WTC11 (cell line): ENCODE data around the gene CHRNA4. TPM values are rescaled to one million over a fixed set of nuclear protein-coding genes. Genes with fewer than 3 reads are reported as not detected.

Experiments
- ATAC-seq: fragments of 200-7000 bp; cut with Tn5 transposase; 2 replicates; pipeline ENCODE4 v1.10.0; 2021; ENCODE audit warnings: mild to moderate bottlenecking, moderate library complexity
- CTCF ChIA-PET: fragments of 300-600 bp; sonication (Branson Sonifier 250); formaldehyde crosslinking; loops from one replicate; lab custom pipeline; 2021; ENCODE audit warnings: antibody characterized with exemption; lab: Charles Lee
- POLR2A ChIA-PET: fragments of 350-600 bp; sonication (Branson Sonifier 250); formaldehyde crosslinking; loops from one replicate; lab custom pipeline; 2021; ENCODE audit warnings: antibody characterized with exemption; lab: Charles Lee
- DNase-seq: peaks from one replicate; pipeline ENCODE4 v3.0.0; 2021; ENCODE audit warnings: low spot score
- H3K27ac Mint-ChIP-seq: 2 replicates; pipeline ENCODE4 v1.8.0; 2021; ENCODE audit warnings: mixed read lengths
- H3K27me3 Mint-ChIP-seq: 2 replicates; pipeline ENCODE4 v1.8.0; 2021; ENCODE audit warnings: low read depth, mild to moderate bottlenecking, moderate library complexity, mixed read lengths
- H3K36me3 Mint-ChIP-seq: 2 replicates; pipeline ENCODE4 v1.8.0; 2021; ENCODE audit warnings: mixed read lengths
- H3K4me1 Mint-ChIP-seq: 2 replicates; pipeline ENCODE4 v1.8.0; 2022; ENCODE audit warnings: mixed read lengths
- H3K4me3 Mint-ChIP-seq: 2 replicates; pipeline ENCODE4 v1.8.0; 2021; ENCODE audit warnings: mild to moderate bottlenecking, moderate library complexity, mixed read lengths
- H3K9me3 Mint-ChIP-seq: 2 replicates; pipeline ENCODE4 v1.8.0; 2021; ENCODE audit warnings: mixed read lengths
- CREB1 ChIP-seq: sonication (generic); formaldehyde crosslinking; IDR thresholded peaks from 2 replicates; pipeline ENCODE4 v1.8.0; 2023; ENCODE audit warnings: mild to moderate bottlenecking, missing genetic modification reagents
- CREM ChIP-seq: sonication (generic); formaldehyde crosslinking; IDR thresholded peaks from 2 replicates; pipeline ENCODE4 v1.8.1; 2022; ENCODE audit warnings: mild to moderate bottlenecking, missing genetic modification reagents, moderate library complexity
- E2F5 ChIP-seq: sonication (generic); formaldehyde crosslinking; IDR thresholded peaks from 2 replicates; pipeline ENCODE4 v1.8.1; 2022; ENCODE audit warnings: mild to moderate bottlenecking, moderate library complexity, missing genetic modification reagents
- ELF4 ChIP-seq: sonication (generic); formaldehyde crosslinking; IDR thresholded peaks from 2 replicates; pipeline ENCODE4 v1.8.1; 2022; ENCODE audit warnings: low read depth, mild to moderate bottlenecking, moderate library complexity, missing genetic modification reagents
- ESRRA ChIP-seq: sonication (generic); formaldehyde crosslinking; IDR thresholded peaks from 2 replicates; pipeline ENCODE4 v1.8.1; 2022; ENCODE audit warnings: mild to moderate bottlenecking, missing genetic modification reagents, borderline replicate concordance
- FOXJ3 ChIP-seq: sonication (generic); formaldehyde crosslinking; IDR thresholded peaks from 2 replicates; pipeline ENCODE4 v1.9.0; 2021; ENCODE audit warnings: missing genetic modification reagents, mild to moderate bottlenecking, borderline replicate concordance
- MXD4 ChIP-seq: fragments of 250-450 bp; sonication (Bioruptor Pico); IDR thresholded peaks from 2 replicates; pipeline ENCODE4 v1.8.0; 2021; ENCODE audit warnings: mild to moderate bottlenecking, moderate library complexity, borderline replicate concordance
- NFYB ChIP-seq: sonication (generic); formaldehyde crosslinking; conservative IDR thresholded peaks from 2 replicates; pipeline ENCODE4 v1.8.0; 2022; ENCODE audit warnings: low read depth, missing genetic modification reagents
- NR3C1 ChIP-seq: sonication (generic); formaldehyde crosslinking; conservative IDR thresholded peaks from 2 replicates; pipeline ENCODE4 v1.8.1; 2023; ENCODE audit warnings: low read depth, mild to moderate bottlenecking, missing genetic modification reagents
- SMAD3 ChIP-seq: sonication (generic); formaldehyde crosslinking; IDR thresholded peaks from 2 replicates; pipeline ENCODE4 v1.8.0; 2022; ENCODE audit warnings: missing genetic modification reagents, mild to moderate bottlenecking, borderline replicate concordance
- SOX15 ChIP-seq: fragments of 250-450 bp; sonication (Bioruptor Pico); IDR thresholded peaks from 2 replicates; pipeline ENCODE4 v1.9.0; 2021; ENCODE audit warnings: mild to moderate bottlenecking
- SP1 ChIP-seq: sonication (generic); formaldehyde crosslinking; conservative IDR thresholded peaks from 2 replicates; pipeline ENCODE4 v1.8.1; 2022; ENCODE audit warnings: missing genetic modification reagents
- TEAD1 ChIP-seq: sonication (generic); formaldehyde crosslinking; IDR thresholded peaks from 2 replicates; pipeline ENCODE4 v1.8.0; 2022; ENCODE audit warnings: mild to moderate bottlenecking, missing genetic modification reagents
- ZNF138 ChIP-seq: sonication (generic); formaldehyde crosslinking; conservative IDR thresholded peaks from 2 replicates; pipeline ENCODE4 v1.8.1; 2022; ENCODE audit warnings: mild to moderate bottlenecking, moderate library complexity, missing genetic modification reagents
- ZNF423 ChIP-seq: fragments of 250-450 bp; sonication (Bioruptor Pico); IDR thresholded peaks from 2 replicates; pipeline ENCODE4 v2.1.2; 2022; ENCODE audit warnings: mild to moderate bottlenecking, moderate library complexity
- ZNF512 ChIP-seq: sonication (generic); formaldehyde crosslinking; IDR thresholded peaks from 2 replicates; pipeline ENCODE4 v1.8.1; 2022; ENCODE audit warnings: missing genetic modification reagents, borderline replicate concordance
- total RNA-seq: library from RNA; stranded (reverse); gene quantifications from 3 replicates; pipeline ENCODE4 v1.2.3, GENCODE V29; 2021
- TF ChIP-seq, protein P1 (sequence below): fragments of 250-450 bp; sonication (Bioruptor Pico); IDR thresholded peaks from 2 replicates; pipeline ENCODE4 v2.1.2; 2022; ENCODE audit warnings: mild to moderate bottlenecking, moderate library complexity
- TF ChIP-seq, protein P2 (sequence below): sonication (generic); formaldehyde crosslinking; IDR thresholded peaks from 2 replicates; pipeline ENCODE4 v1.8.1; 2022; ENCODE audit warnings: low read depth, missing genetic modification reagents, borderline replicate concordance
- TF ChIP-seq, protein P3 (sequence below): sonication (generic); formaldehyde crosslinking; IDR thresholded peaks from 2 replicates; pipeline ENCODE4 v1.8.0; 2022; ENCODE audit warnings: missing genetic modification reagents
- TF ChIP-seq, protein P4 (sequence below): sonication (generic); formaldehyde crosslinking; IDR thresholded peaks from 2 replicates; pipeline ENCODE4 v1.8.1; 2023; ENCODE audit warnings: mild to moderate bottlenecking, missing genetic modification reagents

CHRNA4 gene
- total RNA-seq, 1 experiment from 2014 or later: 2.5 TPM

GRCh38 chr20:63298731-63299312 is 62.3 kb downstream of the CHRNA4 start (continued):
- TF ChIP-seq NR3C1 (CRISPR knock-in tag) (no peak), SOX15 (CRISPR knock-in tag) (no peak), ZNF138 (CRISPR knock-in tag) (no peak), FOXJ3 (CRISPR knock-in tag) (no peak), TEAD1 (CRISPR knock-in tag) (no peak)

- H3K36me3 Mint-ChIP-seq: no peaks in the 10 kb centered on the region
- peaks cover 9% of the 10 kb centered on the region for H3K9me3 Mint-ChIP-seq
- H3K27ac Mint-ChIP-seq: no peak overlapping the region
- ChIA-PET POLR2A (no interaction called here), CTCF (interaction anchor here (3.8 to 8.1 kb wide), 2 partner anchors 12 to 84 kb away, joined by 39 to 79 read pairs; no protein-coding TSS in a partner anchor)
- H3K4me1 Mint-ChIP-seq: peaks cover 16% of the 10 kb centered on the region
- no peak for DNase-seq
- no peak for ATAC-seq
- TF ChIP-seq SMAD3 (CRISPR knock-in tag) (no peak), ZNF423 (CRISPR knock-in tag) (no peak), CREB1 (no peak), CREM (CRISPR knock-in tag) (no peak), ZNF512 (CRISPR knock-in tag) (no peak), SP1 (CRISPR knock-in tag) (no peak), ELF4 (no peak), E2F5 (CRISPR knock-in tag) (no peak), NFYB (CRISPR knock-in tag) (no peak), ESRRA (no peak), MXD4 (no peak)
- TF ChIP-seq, protein P1, sequence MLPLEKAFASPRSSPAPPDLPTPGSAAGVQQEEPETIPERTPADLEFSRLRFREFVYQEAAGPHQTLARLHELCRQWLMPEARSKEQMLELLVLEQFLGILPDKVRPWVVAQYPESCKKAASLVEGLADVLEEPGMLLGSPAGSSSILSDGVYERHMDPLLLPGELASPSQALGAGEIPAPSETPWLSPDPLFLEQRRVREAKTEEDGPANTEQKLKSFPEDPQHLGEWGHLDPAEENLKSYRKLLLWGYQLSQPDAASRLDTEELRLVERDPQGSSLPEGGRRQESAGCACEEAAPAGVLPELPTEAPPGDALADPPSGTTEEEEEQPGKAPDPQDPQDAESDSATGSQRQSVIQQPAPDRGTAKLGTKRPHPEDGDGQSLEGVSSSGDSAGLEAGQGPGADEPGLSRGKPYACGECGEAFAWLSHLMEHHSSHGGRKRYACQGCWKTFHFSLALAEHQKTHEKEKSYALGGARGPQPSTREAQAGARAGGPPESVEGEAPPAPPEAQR (CRISPR knock-in tag): no peak
- TF ChIP-seq, protein P2, sequence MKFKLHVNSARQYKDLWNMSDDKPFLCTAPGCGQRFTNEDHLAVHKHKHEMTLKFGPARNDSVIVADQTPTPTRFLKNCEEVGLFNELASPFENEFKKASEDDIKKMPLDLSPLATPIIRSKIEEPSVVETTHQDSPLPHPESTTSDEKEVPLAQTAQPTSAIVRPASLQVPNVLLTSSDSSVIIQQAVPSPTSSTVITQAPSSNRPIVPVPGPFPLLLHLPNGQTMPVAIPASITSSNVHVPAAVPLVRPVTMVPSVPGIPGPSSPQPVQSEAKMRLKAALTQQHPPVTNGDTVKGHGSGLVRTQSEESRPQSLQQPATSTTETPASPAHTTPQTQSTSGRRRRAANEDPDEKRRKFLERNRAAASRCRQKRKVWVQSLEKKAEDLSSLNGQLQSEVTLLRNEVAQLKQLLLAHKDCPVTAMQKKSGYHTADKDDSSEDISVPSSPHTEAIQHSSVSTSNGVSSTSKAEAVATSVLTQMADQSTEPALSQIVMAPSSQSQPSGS (CRISPR knock-in tag): no peak
- TF ChIP-seq, protein P3, sequence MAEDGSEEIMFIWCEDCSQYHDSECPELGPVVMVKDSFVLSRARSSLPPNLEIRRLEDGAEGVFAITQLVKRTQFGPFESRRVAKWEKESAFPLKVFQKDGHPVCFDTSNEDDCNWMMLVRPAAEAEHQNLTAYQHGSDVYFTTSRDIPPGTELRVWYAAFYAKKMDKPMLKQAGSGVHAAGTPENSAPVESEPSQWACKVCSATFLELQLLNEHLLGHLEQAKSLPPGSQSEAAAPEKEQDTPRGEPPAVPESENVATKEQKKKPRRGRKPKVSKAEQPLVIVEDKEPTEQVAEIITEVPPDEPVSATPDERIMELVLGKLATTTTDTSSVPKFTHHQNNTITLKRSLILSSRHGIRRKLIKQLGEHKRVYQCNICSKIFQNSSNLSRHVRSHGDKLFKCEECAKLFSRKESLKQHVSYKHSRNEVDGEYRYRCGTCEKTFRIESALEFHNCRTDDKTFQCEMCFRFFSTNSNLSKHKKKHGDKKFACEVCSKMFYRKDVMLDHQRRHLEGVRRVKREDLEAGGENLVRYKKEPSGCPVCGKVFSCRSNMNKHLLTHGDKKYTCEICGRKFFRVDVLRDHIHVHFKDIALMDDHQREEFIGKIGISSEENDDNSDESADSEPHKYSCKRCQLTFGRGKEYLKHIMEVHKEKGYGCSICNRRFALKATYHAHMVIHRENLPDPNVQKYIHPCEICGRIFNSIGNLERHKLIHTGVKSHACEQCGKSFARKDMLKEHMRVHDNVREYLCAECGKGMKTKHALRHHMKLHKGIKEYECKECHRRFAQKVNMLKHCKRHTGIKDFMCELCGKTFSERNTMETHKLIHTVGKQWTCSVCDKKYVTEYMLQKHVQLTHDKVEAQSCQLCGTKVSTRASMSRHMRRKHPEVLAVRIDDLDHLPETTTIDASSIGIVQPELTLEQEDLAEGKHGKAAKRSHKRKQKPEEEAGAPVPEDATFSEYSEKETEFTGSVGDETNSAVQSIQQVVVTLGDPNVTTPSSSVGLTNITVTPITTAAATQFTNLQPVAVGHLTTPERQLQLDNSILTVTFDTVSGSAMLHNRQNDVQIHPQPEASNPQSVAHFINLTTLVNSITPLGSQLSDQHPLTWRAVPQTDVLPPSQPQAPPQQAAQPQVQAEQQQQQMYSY (CRISPR knock-in tag): no peak
- TF ChIP-seq, protein P4, sequence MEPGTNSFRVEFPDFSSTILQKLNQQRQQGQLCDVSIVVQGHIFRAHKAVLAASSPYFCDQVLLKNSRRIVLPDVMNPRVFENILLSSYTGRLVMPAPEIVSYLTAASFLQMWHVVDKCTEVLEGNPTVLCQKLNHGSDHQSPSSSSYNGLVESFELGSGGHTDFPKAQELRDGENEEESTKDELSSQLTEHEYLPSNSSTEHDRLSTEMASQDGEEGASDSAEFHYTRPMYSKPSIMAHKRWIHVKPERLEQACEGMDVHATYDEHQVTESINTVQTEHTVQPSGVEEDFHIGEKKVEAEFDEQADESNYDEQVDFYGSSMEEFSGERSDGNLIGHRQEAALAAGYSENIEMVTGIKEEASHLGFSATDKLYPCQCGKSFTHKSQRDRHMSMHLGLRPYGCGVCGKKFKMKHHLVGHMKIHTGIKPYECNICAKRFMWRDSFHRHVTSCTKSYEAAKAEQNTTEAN (CRISPR knock-in tag): no peak
- TF ChIP-seq, all 79 proteins: peak for 0
- no peak overlapping the region for H3K4me3 Mint-ChIP-seq
- H3K27me3 Mint-ChIP-seq: peaks cover 16% of the 10 kb centered on the region
Measured at GRCh38 chr20:63297796-63298572, 63.2 kb downstream of the CHRNA4 start.
